ENCODE data around the gene ATAD3A.

DNA sequence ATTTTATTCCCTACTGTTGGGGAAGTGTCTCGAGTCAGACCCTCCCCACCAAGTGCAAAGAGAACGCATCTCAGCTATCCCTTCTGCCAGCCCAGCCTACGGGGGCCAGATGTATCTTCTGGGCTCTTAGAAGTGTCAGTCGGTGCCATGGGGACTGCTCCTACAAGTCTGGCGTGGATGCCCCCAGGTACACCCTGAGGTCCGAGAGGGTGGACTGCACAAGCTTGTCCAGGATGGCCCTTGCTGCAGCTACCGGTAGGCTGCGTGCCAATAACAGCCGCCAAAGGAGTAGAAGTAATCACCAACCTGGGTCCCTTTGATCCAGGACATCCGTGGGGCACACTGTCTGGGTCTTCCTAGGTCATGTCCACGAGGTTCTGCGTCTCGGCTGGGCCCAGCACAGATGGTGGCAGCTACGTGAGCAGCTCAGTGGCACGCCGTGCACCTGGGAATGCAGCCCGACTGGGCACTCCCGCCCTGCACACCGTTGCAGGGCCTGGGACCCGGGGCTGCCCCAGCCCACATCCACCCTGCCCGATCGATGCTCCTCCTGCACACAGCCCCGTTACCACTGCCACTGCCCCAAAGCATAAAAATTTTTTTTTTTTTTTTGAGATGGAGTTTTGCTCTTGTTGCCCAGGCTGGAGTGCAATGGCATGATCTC is 71.5 kb downstream of the ATAD3A start:
- TF ChIP-seq, protein P1, sequence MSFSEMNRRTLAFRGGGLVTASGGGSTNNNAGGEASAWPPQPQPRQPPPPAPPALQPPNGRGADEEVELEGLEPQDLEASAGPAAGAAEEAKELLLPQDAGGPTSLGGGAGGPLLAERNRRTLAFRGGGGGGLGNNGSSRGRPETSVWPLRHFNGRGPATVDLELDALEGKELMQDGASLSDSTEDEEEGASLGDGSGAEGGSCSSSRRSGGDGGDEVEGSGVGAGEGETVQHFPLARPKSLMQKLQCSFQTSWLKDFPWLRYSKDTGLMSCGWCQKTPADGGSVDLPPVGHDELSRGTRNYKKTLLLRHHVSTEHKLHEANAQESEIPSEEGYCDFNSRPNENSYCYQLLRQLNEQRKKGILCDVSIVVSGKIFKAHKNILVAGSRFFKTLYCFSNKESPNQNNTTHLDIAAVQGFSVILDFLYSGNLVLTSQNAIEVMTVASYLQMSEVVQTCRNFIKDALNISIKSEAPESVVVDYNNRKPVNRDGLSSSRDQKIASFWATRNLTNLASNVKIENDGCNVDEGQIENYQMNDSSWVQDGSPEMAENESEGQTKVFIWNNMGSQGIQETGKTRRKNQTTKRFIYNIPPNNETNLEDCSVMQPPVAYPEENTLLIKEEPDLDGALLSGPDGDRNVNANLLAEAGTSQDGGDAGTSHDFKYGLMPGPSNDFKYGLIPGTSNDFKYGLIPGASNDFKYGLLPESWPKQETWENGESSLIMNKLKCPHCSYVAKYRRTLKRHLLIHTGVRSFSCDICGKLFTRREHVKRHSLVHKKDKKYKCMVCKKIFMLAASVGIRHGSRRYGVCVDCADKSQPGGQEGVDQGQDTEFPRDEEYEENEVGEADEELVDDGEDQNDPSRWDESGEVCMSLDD (tag by site-specific recombination; IDR thresholded peaks at IDR 0.05) = no peak
- TF ChIP-seq ZNF140 (tag by site-specific recombination; IDR thresholded peaks at IDR 0.05) = no peak
- TF ChIP-seq ZNF660 (tag by site-specific recombination; IDR thresholded peaks at IDR 0.05) = no peak
- TF ChIP-seq, protein P2, sequence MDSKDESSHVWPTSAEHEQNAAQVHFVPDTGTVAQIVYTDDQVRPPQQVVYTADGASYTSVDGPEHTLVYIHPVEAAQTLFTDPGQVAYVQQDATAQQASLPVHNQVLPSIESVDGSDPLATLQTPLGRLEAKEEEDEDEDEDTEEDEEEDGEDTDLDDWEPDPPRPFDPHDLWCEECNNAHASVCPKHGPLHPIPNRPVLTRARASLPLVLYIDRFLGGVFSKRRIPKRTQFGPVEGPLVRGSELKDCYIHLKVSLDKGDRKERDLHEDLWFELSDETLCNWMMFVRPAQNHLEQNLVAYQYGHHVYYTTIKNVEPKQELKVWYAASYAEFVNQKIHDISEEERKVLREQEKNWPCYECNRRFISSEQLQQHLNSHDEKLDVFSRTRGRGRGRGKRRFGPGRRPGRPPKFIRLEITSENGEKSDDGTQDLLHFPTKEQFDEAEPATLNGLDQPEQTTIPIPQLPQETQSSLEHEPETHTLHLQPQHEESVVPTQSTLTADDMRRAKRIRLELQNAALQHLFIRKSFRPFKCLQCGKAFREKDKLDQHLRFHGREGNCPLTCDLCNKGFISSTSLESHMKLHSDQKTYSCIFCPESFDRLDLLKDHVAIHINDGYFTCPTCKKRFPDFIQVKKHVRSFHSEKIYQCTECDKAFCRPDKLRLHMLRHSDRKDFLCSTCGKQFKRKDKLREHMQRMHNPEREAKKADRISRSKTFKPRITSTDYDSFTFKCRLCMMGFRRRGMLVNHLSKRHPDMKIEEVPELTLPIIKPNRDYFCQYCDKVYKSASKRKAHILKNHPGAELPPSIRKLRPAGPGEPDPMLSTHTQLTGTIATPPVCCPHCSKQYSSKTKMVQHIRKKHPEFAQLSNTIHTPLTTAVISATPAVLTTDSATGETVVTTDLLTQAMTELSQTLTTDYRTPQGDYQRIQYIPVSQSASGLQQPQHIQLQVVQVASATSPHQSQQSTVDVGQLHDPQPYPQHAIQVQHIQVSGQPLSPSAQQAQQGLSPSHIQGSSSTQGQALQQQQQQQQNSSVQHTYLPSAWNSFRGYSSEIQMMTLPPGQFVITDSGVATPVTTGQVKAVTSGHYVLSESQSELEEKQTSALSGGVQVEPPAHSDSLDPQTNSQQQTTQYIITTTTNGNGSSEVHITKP (tag by site-specific recombination; IDR thresholded peaks at IDR 0.05) = no peak
- TF ChIP-seq, protein P3, sequence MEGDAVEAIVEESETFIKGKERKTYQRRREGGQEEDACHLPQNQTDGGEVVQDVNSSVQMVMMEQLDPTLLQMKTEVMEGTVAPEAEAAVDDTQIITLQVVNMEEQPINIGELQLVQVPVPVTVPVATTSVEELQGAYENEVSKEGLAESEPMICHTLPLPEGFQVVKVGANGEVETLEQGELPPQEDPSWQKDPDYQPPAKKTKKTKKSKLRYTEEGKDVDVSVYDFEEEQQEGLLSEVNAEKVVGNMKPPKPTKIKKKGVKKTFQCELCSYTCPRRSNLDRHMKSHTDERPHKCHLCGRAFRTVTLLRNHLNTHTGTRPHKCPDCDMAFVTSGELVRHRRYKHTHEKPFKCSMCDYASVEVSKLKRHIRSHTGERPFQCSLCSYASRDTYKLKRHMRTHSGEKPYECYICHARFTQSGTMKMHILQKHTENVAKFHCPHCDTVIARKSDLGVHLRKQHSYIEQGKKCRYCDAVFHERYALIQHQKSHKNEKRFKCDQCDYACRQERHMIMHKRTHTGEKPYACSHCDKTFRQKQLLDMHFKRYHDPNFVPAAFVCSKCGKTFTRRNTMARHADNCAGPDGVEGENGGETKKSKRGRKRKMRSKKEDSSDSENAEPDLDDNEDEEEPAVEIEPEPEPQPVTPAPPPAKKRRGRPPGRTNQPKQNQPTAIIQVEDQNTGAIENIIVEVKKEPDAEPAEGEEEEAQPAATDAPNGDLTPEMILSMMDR (tag by site-specific recombination; IDR thresholded peaks at IDR 0.05) = no peak
